Activated CD8-positive, alpha-beta memory T cell treated with anti-CD3 and anti-CD28 coated beads for 48 hours (primary cell): Measurements from ENCODE around the gene OR9Q1.
"Not testable (repeated sequence)": the region's sequence is repeated elsewhere in the genome, so short reads cannot be mapped to it uniquely, and the experiment has no call there.

Experiments used
- DNase-seq, 3 experiments: peaks; one replicate each; pipeline ENCODE4 v3.0.0-alpha.2; 2020; ENCODE audit warnings: low read depth in 2 of 3, low spot score in 2 of 3

OR9Q1 gene, protein sequence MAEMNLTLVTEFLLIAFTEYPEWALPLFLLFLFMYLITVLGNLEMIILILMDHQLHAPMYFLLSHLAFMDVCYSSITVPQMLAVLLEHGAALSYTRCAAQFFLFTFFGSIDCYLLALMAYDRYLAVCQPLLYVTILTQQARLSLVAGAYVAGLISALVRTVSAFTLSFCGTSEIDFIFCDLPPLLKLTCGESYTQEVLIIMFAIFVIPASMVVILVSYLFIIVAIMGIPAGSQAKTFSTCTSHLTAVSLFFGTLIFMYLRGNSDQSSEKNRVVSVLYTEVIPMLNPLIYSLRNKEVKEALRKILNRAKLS

GRCh38 chr11:58023435-58023931 is at the start of gene OR9Q1:
Gene OR9Q1 (plus strand): TSS chr11:58023881. CDS start chr11:58179445, 155,564 bp downstream.
- DNase-seq, result no peak

DNA sequence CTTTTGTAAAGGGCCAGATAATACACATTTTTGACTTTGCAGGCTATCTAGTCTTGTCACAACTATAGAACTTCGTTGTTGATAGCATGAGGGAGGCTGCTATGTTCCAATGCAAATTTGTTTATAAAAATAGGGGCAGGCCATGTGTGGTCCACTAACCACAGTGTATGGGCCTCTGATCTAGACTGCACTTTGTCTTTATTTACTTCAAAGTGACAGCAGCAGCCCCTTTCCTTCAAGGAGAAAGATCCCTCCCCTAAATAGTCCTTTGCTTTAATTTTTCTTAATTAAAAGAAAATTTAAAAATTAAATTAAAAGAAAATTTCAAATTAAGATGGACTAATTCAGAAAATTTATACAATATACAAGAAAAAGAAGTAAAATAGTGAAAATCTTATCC is 49.5 kb upstream of the OR9Q1 start:
- DNase-seq, result no peak

GRCh38 chr11:57974848-57975601 is 48.7 kb upstream of the OR9Q1 start:
- no peak for DNase-seq

DNA sequence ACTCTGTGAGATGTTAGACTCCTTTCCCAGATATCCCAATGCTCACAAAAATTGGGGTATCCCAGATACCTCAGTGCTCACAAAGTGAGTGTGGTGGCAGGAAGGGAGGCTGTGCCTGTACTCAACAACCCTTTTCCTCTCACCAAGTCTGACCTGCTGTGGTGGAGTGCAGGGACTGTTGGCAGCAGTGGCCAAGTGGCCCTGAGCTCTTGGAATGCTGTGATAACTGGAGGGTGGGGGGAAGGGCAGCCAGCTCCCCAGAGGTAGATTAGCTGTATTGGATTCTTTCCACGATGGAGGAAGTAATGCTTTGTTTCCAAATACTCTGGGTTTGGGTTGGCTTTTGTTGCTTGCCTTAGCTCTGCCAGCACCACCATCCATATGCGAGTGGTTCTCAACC is 46.0 kb upstream of the OR9Q1 start:
- no peak for DNase-seq

DNA sequence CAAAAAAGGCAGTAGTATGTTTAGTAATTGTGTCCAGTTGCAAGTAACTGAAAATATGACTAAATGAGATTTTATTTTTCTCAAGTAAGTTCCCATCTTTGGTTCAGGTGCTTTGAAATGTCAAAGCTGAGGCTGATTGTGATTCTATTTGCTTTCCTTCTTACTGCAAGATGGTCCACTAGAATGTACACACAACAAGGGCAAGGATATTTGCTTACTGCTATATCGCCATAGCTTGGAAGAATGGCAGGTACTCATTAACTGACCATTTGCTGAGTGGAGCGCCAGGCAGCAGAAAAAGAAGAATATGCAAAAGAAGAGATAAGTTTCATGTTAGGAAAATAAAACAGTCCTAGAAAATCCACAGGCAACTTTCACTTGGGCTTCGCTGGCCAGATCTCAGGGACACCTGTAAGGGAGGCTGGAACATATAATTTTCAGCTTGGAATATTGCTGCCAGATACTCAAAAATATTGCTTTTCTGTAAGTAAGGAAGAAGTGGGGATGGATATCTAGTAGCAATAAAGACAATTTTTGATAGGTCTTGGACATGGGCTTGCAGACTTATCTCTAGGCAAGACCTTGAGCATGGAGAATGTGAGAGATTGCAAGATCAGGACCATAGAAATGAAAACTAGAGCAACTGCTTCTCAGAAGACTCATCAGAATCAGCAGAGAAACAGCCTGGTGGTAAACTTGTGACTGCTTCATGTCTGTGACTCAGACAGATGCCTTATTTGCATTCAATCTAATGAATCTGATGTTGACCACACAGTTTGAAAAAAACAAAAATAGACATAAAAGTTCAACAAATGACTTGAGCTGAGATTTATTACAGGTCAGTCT is 44.8 kb upstream of the OR9Q1 start:
- DNase-seq, result no peak

DNA sequence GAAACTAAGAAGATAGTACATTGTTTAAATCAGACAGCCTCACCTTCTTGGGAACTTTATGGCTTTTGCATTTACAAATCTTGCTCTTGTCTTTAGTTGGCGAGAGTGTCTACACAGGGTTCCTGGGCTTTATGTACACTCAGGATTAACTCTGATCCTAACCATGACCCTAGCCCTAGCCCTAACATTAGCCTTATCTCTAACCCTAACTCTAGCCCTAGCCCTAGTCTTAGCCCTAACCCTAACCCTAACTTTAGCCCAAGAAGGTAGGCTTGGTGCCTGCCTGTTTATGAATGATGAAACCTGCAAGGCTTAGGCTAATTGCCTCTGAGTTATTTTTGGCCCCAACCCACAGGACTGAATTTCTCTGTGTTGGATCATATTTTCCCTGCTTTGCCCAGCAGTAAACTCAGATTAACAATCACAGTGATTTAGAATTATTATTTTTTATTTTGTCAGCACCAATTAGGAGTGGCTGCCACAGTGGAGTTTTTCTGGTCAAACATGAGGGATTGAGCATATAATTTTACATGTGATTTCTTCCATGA is 44.1 kb upstream of the OR9Q1 start:
- DNase-seq, result no peak

DNA sequence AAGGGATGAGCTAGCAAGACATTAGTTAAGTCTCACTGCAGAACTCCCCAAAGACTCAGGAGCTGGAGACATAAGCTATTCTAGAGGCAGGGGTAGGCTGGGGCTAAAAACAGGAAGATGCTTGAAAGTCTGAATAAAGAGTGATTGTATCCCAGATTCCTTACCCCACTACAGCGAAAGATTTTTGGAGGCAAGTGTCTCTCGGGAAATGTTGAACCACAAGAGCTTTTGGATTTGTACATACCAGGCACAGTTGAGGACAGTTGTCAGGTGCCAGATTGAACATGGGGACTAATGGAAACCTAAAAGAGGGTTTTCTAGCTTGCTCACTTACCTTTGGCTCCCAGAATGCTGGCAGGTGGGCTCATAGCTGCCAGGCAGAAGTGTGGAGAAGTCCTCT is 43.5 kb upstream of the OR9Q1 start:
- DNase-seq, result no peak

DNA sequence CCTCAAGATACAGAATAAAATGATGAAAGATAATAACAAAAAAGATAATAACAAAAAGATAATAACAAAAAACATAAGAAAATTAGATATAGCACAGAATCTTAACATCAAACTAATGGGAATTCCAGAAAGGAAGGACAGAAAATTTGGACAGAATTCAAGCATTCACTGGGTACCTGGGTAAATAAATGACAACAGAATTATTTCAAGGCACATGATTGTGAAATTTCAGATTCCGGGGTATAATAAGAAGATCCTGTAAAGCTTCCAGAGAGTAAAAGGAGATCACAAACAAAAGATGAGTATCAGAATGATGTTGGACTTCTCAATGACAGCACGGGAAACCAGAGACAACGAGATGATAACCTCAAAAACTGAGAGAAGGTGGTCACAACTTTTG is 42.1 kb upstream of the OR9Q1 start:
- DNase-seq, result no peak

GRCh38 chr11:57982776-57983175 is 40.9 kb upstream of the OR9Q1 start:
- DNase-seq, result no peak

- no peak for DNase-seq
Measured at GRCh38 chr11:57983191-57983590, 40.5 kb upstream of the OR9Q1 start.

DNA sequence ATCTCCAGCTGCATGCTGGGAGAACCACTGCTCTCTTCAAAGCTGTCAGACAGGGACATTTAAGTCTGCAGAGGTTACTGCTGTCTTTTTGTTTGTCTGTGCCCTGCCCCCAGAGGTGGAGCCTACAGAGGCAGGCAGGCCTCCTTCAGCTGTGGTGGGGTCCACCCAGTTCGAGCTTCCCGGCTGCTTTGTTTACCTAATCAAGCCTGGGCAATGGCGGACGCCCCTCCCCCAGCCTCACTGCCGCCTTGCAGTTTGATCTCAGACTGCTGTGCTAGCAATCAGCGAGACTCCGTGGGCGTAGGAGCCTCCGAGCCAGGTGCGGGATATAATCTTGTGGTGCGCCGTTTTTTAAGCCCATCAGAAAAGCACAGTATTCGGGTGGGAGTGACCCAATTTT is 24.2 kb upstream of the OR9Q1 start:
- DNase-seq, result not testable (repeated sequence)

- not testable (repeated sequence) for DNase-seq
Measured at GRCh38 chr11:58000021-58000420, 23.7 kb upstream of the OR9Q1 start.

- DNase-seq, result no peak
Measured at GRCh38 chr11:58000699-58001098, 23.0 kb upstream of the OR9Q1 start.

DNA sequence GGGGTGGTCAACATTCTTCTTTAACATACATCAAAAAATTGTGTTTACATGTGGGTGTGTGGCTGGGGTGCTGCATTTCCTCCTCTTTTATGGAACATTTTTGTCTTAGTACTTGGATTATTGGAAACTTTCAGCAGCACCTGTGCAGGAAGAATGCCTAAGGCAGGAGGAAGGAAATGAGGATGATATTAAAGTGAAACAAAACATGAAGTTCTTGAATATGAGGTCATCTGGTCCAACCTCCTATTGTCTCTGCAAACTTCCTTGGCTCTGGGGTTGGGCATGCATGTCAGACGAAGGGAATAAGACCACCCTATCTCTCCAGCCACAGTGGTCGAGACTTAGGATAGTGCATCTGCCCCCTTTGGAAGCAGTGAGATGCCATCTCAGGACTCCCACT is 20.6 kb upstream of the OR9Q1 start:
- no peak for DNase-seq

DNA sequence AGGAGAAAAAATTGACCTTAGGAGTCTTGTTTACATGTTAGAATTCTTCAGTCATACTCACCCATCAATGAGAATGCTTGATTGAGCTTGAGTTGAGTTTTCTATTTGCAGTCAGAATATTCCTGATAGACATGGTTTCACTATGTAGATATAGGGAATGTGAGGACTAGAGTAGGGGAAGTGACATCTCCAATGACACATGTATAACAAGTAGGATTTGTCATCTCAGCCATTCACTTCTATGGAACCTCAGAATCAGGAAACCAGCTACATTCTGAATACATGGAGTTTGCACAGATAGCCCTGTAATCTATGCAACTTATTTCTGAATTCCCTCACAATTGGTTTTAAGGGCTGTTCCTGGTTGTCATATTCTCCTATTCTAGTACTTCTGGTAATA is 20.1 kb upstream of the OR9Q1 start:
- DNase-seq, result no peak

GRCh38 chr11:58004664-58005063 is 19.0 kb upstream of the OR9Q1 start:
- DNase-seq, result no peak

GRCh38 chr11:58006940-58007339 is 16.7 kb upstream of the OR9Q1 start:
- no peak for DNase-seq

- DNase-seq, result no peak
Measured at GRCh38 chr11:58011771-58012170, 11.9 kb upstream of the OR9Q1 start.

- DNase-seq, result no peak
Measured at GRCh38 chr11:58024601-58025091, 965 bp downstream of the OR9Q1 start.

DNA sequence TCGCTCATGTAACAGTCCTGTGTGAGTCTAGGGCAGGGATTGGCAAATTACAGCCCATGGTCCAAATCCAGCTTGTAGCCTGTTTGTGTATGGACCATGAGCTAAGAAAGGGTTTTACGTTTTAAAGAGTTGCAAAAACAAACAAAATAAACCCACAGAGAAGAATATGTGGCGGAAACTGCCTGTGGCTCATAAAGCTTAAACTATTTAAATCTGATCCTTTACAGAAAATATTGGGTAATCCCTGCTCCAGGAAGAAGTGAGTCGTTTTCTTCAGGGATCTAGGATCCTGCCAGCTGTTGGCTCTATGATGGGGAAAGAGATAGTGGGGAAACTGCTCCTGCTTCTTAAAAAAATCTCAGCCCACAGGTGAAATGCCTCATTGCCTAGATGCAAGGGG is 3.7 kb downstream of the OR9Q1 start:
- no peak for DNase-seq
